ENCODE results near the gene HTRA1.

The HTRA1 gene

GRCh38 chr10:122559228-122559627, 97.9 kb downstream of the HTRA1 start:
- no peak for DNase-seq

- DNase-seq, result no peak
Observed at GRCh38 chr10:122560279-122560804, 99.0 kb downstream of the HTRA1 start, which contains the start of gene DMBT1. Gene DMBT1, plus strand, starts transcription at chr10:122560754. Its CDS starts 17 bp downstream, at chr10:122560771.

GRCh38 chr10:122561212-122561611, 99.9 kb downstream of the HTRA1 start:
- peak; percentile 27 for DNase-seq

- no peak for DNase-seq
Observed at GRCh38 chr10:122561792-122562191, 100.4 kb downstream of the HTRA1 start.
